Keratinocyte (primary cell): ENCODE data around the gene ERICH6. TPM values are rescaled to one million over a fixed set of nuclear protein-coding genes. Genes with fewer than 3 reads are reported as not detected.

Experiments used
- DNase-seq: peaks from one replicate; pipeline ENCODE4 v3.0.0-alpha.2; 2011; ENCODE audit warnings: low read depth, missing footprints, low spot score
- FAIRE-seq: peaks from 2 replicates; lab custom pipeline; 2011; peaks lifted over from hg19 to GRCh38; lab: Jason Lieb, UNC
- H2AFZ ChIP-seq: 2 replicates; pipeline ENCODE4 v1.6.0; 2012; ENCODE audit warnings: low read length, control low read depth, inconsistent platforms; ENCODE audit not compliant: control insufficient read depth
- H3K27ac ChIP-seq: 2 replicates; pipeline ENCODE4 v1.5.1; 2011; ENCODE audit warnings: low read length; ENCODE audit not compliant: control insufficient read depth, insufficient read depth
- H3K27me3 ChIP-seq: 3 replicates; pipeline ENCODE4 v1.6.0; 2011; ENCODE audit warnings: low read length; ENCODE audit not compliant: control insufficient read depth, insufficient read depth; ENCODE audit errors: extremely low read depth
- H3K36me3 ChIP-seq, 2 experiments: 2 replicates in 1 of 2; 3 replicates in 1 of 2; pipeline ENCODE4 v1.5.1; 2011; ENCODE audit warnings: low read length in 2 of 2, mild to moderate bottlenecking in 1 of 2; ENCODE audit not compliant: control insufficient read depth in 2 of 2, insufficient read depth in 2 of 2; ENCODE audit errors: extremely low read depth in 1 of 2
- H3K4me1 ChIP-seq: 3 replicates; pipeline ENCODE4 v1.5.1; 2011; ENCODE audit warnings: low read length; ENCODE audit not compliant: control insufficient read depth, insufficient read depth; ENCODE audit errors: extremely low read depth
- H3K4me2 ChIP-seq: 3 replicates; pipeline ENCODE4 v1.6.0; 2011; ENCODE audit warnings: low read depth, low read length; ENCODE audit not compliant: control insufficient read depth, insufficient read depth; ENCODE audit errors: extremely low read depth
- H3K4me3 ChIP-seq, 3 experiments: fragments of 200-600 bp in 1 of 3; sonication (generic) in 1 of 3; 2 replicates in 2 of 3; 3 replicates in 1 of 3; pipeline ENCODE4 v1.5.1; 2011 to 2016; ENCODE audit warnings: low read length in 3 of 3, mild to moderate bottlenecking in 3 of 3, control low read depth in 2 of 3, inconsistent platforms in 1 of 3, low read depth in 1 of 3, mixed read lengths in 1 of 3, mixed run types in 1 of 3, moderate library complexity in 1 of 3; ENCODE audit not compliant: control insufficient read depth in 2 of 3, insufficient read depth in 2 of 3; ENCODE audit errors: extremely low read depth in 1 of 3
- H3K79me2 ChIP-seq: 2 replicates; pipeline ENCODE4 v1.6.0; 2012; ENCODE audit warnings: low read length; ENCODE audit not compliant: control insufficient read depth, insufficient read depth
- H3K9ac ChIP-seq: 3 replicates; pipeline ENCODE4 v1.6.0; 2011; ENCODE audit warnings: low read length; ENCODE audit not compliant: control insufficient read depth, insufficient read depth; ENCODE audit errors: extremely low read depth
- H3K9me1 ChIP-seq: 3 replicates; pipeline ENCODE4 v1.6.0; 2011; ENCODE audit warnings: low read length; ENCODE audit not compliant: control insufficient read depth, insufficient read depth; ENCODE audit errors: extremely low read depth
- H3K9me3 ChIP-seq: 2 replicates; pipeline ENCODE4 v1.5.1; 2012; ENCODE audit warnings: low read depth, low read length; ENCODE audit not compliant: control insufficient read depth
- H4K20me1 ChIP-seq: 3 replicates; pipeline ENCODE4 v1.6.0; 2011; ENCODE audit warnings: low read length; ENCODE audit not compliant: control insufficient read depth, insufficient read depth; ENCODE audit errors: extremely low read depth
- CTCF ChIP-seq, 3 experiments: IDR thresholded peaks in 1 of 3; conservative IDR thresholded peaks in 1 of 3; optimal IDR thresholded peaks in 1 of 3; 2 replicates in 2 of 3; 3 replicates in 1 of 3; pipeline versions ENCODE3 to v1.5.1; 2011; ENCODE audit warnings: low read length in 3 of 3, mild to moderate bottlenecking in 3 of 3, moderate library complexity in 2 of 3, control low read depth in 1 of 3, inconsistent platforms in 1 of 3; ENCODE audit not compliant: insufficient read depth in 2 of 3; ENCODE audit errors: extremely low read depth in 1 of 3
- EZH2 ChIP-seq: IDR thresholded peaks from one replicate; pipeline ENCODE4 v1.6.1; 2012; ENCODE audit warnings: inconsistent platforms, mild to moderate bottlenecking, low read length, moderate library complexity
- dilution Hi-C: fragments of 300-500 bp; cut with MboI; formaldehyde crosslinking; loops from one replicate; pipeline ENCODE4 v1.7.0; 2020; ENCODE audit warnings: low sequenced_read_pairs; ENCODE audit not compliant: extremely low pct_ligation_motif_present
- polyA plus RNA-seq, 5 experiments: library from polyadenylated mRNA; depleted of rRNA in 3 of 5; stranded (reverse) in 3 of 5; stranded (forward) in 1 of 5; unstranded in 1 of 5; fragments of >200 nt; gene quantifications; 1 replicate in 1 of 5; 2 replicates in 3 of 5; 3 replicates in 1 of 5; pipeline versions ENCODE4 v1.2.1 to v1.2.3, GENCODE V29; 2011 to 2012; ENCODE audit warnings: missing spikeins in 2 of 5, low read depth in 1 of 5, low replicate concordance in 1 of 5

ERICH6 gene
- polyA plus RNA-seq, 1 donor (not counting 4 experiments of a cell fraction or from before 2014, with no cell fraction given) = 0.03 TPM

GRCh38 chr3:150653110-150653561, 50.6 kb downstream of the ERICH6 start:
- no peaks in the 10 kb centered on the region for H3K9me3 ChIP-seq
- no peak overlapping the region for H3K9ac ChIP-seq
- TF ChIP-seq CTCF (optimal IDR thresholded peaks at IDR 0.05 in 1 of 3, IDR thresholded peaks at IDR 0.05 in 1 of 3, conservative IDR thresholded peaks at IDR 0.05 in 1 of 3; ENCODE audit: extremely low read depth in 1 of 3, insufficient read depth in 2 of 3, low read length in 3 of 3) (no peak), EZH2 (no peak)
- H3K4me2 ChIP-seq = no peak overlapping the region
- H3K27ac ChIP-seq = no peak overlapping the region
- no peak for DNase-seq
- no peak for FAIRE-seq
- H3K79me2 ChIP-seq = no peaks in the 10 kb centered on the region
- H3K4me1 ChIP-seq = no peaks in the 10 kb centered on the region
- peaks cover 5% of the 10 kb centered on the region for H3K27me3 ChIP-seq
- no peaks in the 10 kb centered on the region for H3K9me1 ChIP-seq
- no peaks in the 10 kb centered on the region for H3K36me3 ChIP-seq
- dilution Hi-C loops = no loop called here
- no peak overlapping the region for H2AFZ ChIP-seq
- no peak overlapping the region for H3K4me3 ChIP-seq
- H4K20me1 ChIP-seq = no peaks in the 10 kb centered on the region

- H3K36me3 ChIP-seq = no peaks in the 10 kb centered on the region
- FAIRE-seq = no peak
Measured at GRCh38 chr3:150640256-150640655, 63.5 kb downstream of the ERICH6 start.

More at GRCh38 chr3:150640256-150640655, 63.5 kb downstream of the ERICH6 start:
- Histone ChIP-seq H3K4me3 (no peak overlapping the region), H3K9ac (no peak overlapping the region), H3K79me2 (no peaks in the 10 kb centered on the region), H3K4me1 (no peaks in the 10 kb centered on the region), H3K9me1 (no peaks in the 10 kb centered on the region), H2AFZ (no peak overlapping the region), H3K4me2 (no peak overlapping the region), H3K27me3 (no peaks in the 10 kb centered on the region), H4K20me1 (no peaks in the 10 kb centered on the region), H3K27ac (no peak overlapping the region), H3K9me3 (no peaks in the 10 kb centered on the region)
- dilution Hi-C loops = no loop called here
- TF ChIP-seq EZH2 (no peak), CTCF (optimal IDR thresholded peaks at IDR 0.05 in 1 of 3, IDR thresholded peaks at IDR 0.05 in 1 of 3, conservative IDR thresholded peaks at IDR 0.05 in 1 of 3; ENCODE audit: extremely low read depth in 1 of 3, insufficient read depth in 2 of 3, low read length in 3 of 3) (no peak)
- DNase-seq = no peak
